Keratinocyte (primary cell): ENCODE data around the gene TNP1. TPM values are rescaled to one million over a fixed set of nuclear protein-coding genes. Genes with fewer than 3 reads are reported as not detected.

Source experiments
- DNase-seq: peaks from one replicate; pipeline ENCODE4 v3.0.0-alpha.2; 2011; ENCODE audit warnings: low read depth, missing footprints, low spot score
- FAIRE-seq: peaks from 2 replicates; lab custom pipeline; 2011; peaks lifted over from hg19 to GRCh38; lab: Jason Lieb, UNC
- H2AFZ ChIP-seq: 2 replicates; pipeline ENCODE4 v1.6.0; 2012; ENCODE audit warnings: low read length, control low read depth, inconsistent platforms; ENCODE audit not compliant: control insufficient read depth
- H3K27ac ChIP-seq: 2 replicates; pipeline ENCODE4 v1.5.1; 2011; ENCODE audit warnings: low read length; ENCODE audit not compliant: control insufficient read depth, insufficient read depth
- H3K27me3 ChIP-seq: 3 replicates; pipeline ENCODE4 v1.6.0; 2011; ENCODE audit warnings: low read length; ENCODE audit not compliant: control insufficient read depth, insufficient read depth; ENCODE audit errors: extremely low read depth
- H3K36me3 ChIP-seq, 2 experiments: 2 replicates in 1 of 2; 3 replicates in 1 of 2; pipeline ENCODE4 v1.5.1; 2011; ENCODE audit warnings: low read length in 2 of 2, mild to moderate bottlenecking in 1 of 2; ENCODE audit not compliant: control insufficient read depth in 2 of 2, insufficient read depth in 2 of 2; ENCODE audit errors: extremely low read depth in 1 of 2
- H3K4me1 ChIP-seq: 3 replicates; pipeline ENCODE4 v1.5.1; 2011; ENCODE audit warnings: low read length; ENCODE audit not compliant: control insufficient read depth, insufficient read depth; ENCODE audit errors: extremely low read depth
- H3K4me2 ChIP-seq: 3 replicates; pipeline ENCODE4 v1.6.0; 2011; ENCODE audit warnings: low read depth, low read length; ENCODE audit not compliant: control insufficient read depth, insufficient read depth; ENCODE audit errors: extremely low read depth
- H3K4me3 ChIP-seq, 3 experiments: fragments of 200-600 bp in 1 of 3; sonication (generic) in 1 of 3; 2 replicates in 2 of 3; 3 replicates in 1 of 3; pipeline ENCODE4 v1.5.1; 2011 to 2016; ENCODE audit warnings: low read length in 3 of 3, mild to moderate bottlenecking in 3 of 3, control low read depth in 2 of 3, inconsistent platforms in 1 of 3, low read depth in 1 of 3, mixed read lengths in 1 of 3, mixed run types in 1 of 3, moderate library complexity in 1 of 3; ENCODE audit not compliant: control insufficient read depth in 2 of 3, insufficient read depth in 2 of 3; ENCODE audit errors: extremely low read depth in 1 of 3
- H3K79me2 ChIP-seq: 2 replicates; pipeline ENCODE4 v1.6.0; 2012; ENCODE audit warnings: low read length; ENCODE audit not compliant: control insufficient read depth, insufficient read depth
- H3K9ac ChIP-seq: 3 replicates; pipeline ENCODE4 v1.6.0; 2011; ENCODE audit warnings: low read length; ENCODE audit not compliant: control insufficient read depth, insufficient read depth; ENCODE audit errors: extremely low read depth
- H3K9me1 ChIP-seq: 3 replicates; pipeline ENCODE4 v1.6.0; 2011; ENCODE audit warnings: low read length; ENCODE audit not compliant: control insufficient read depth, insufficient read depth; ENCODE audit errors: extremely low read depth
- H3K9me3 ChIP-seq: 2 replicates; pipeline ENCODE4 v1.5.1; 2012; ENCODE audit warnings: low read depth, low read length; ENCODE audit not compliant: control insufficient read depth
- H4K20me1 ChIP-seq: 3 replicates; pipeline ENCODE4 v1.6.0; 2011; ENCODE audit warnings: low read length; ENCODE audit not compliant: control insufficient read depth, insufficient read depth; ENCODE audit errors: extremely low read depth
- EZH2 ChIP-seq: IDR thresholded peaks from one replicate; pipeline ENCODE4 v1.6.1; 2012; ENCODE audit warnings: inconsistent platforms, mild to moderate bottlenecking, low read length, moderate library complexity
- dilution Hi-C: fragments of 300-500 bp; cut with MboI; formaldehyde crosslinking; loops from one replicate; pipeline ENCODE4 v1.7.0; 2020; ENCODE audit warnings: low sequenced_read_pairs; ENCODE audit not compliant: extremely low pct_ligation_motif_present
- polyA plus RNA-seq, 5 experiments: library from polyadenylated mRNA; depleted of rRNA in 3 of 5; stranded (reverse) in 3 of 5; stranded (forward) in 1 of 5; unstranded in 1 of 5; fragments of >200 nt; gene quantifications; 1 replicate in 1 of 5; 2 replicates in 3 of 5; 3 replicates in 1 of 5; pipeline versions ENCODE4 v1.2.1 to v1.2.3, GENCODE V29; 2011 to 2012; ENCODE audit warnings: missing spikeins in 2 of 5, low read depth in 1 of 5, low replicate concordance in 1 of 5
- TF ChIP-seq, protein P1 (sequence below), 3 experiments: IDR thresholded peaks in 1 of 3; conservative IDR thresholded peaks in 1 of 3; optimal IDR thresholded peaks in 1 of 3; 2 replicates in 2 of 3; 3 replicates in 1 of 3; pipeline versions ENCODE3 to v1.5.1; 2011; ENCODE audit warnings: low read length in 3 of 3, mild to moderate bottlenecking in 3 of 3, moderate library complexity in 2 of 3, control low read depth in 1 of 3, inconsistent platforms in 1 of 3; ENCODE audit not compliant: insufficient read depth in 2 of 3; ENCODE audit errors: extremely low read depth in 1 of 3

Gene TNP1
- polyA plus RNA-seq, 1 donor (not counting 4 experiments of a cell fraction or from before 2014, with no cell fraction given), result not detected

DNA sequence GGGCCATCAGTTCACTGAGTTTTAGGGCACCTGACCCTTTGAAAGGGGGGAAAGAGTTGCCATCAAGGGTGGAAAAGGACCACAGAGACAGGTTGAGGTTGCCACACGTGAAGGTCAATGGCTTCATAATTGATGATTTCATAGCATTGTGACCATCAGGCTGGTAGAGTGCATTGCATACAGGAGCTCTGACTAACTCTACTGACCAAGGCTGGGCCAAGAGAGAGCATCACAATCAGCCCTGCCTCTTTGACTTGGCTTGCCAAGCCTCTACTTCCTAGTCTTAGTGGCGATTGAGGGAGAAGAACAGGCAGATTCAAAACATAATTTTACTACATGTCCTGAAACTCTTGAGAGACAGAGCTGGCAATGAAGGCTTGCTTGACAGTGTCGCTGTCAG is 5.8 kb upstream of the TNP1 start:
- no peaks in the 10 kb centered on the region for H3K9me1 ChIP-seq
- FAIRE-seq, result no peak
- no peak for DNase-seq
- H3K4me3 ChIP-seq, result no peak overlapping the region
- no peak overlapping the region for H3K9ac ChIP-seq
- H2AFZ ChIP-seq, result no peak overlapping the region
- no peaks in the 10 kb centered on the region for H4K20me1 ChIP-seq
- H3K79me2 ChIP-seq, result no peaks in the 10 kb centered on the region
- TF ChIP-seq EZH2, result no peak
- TF ChIP-seq, protein P1, sequence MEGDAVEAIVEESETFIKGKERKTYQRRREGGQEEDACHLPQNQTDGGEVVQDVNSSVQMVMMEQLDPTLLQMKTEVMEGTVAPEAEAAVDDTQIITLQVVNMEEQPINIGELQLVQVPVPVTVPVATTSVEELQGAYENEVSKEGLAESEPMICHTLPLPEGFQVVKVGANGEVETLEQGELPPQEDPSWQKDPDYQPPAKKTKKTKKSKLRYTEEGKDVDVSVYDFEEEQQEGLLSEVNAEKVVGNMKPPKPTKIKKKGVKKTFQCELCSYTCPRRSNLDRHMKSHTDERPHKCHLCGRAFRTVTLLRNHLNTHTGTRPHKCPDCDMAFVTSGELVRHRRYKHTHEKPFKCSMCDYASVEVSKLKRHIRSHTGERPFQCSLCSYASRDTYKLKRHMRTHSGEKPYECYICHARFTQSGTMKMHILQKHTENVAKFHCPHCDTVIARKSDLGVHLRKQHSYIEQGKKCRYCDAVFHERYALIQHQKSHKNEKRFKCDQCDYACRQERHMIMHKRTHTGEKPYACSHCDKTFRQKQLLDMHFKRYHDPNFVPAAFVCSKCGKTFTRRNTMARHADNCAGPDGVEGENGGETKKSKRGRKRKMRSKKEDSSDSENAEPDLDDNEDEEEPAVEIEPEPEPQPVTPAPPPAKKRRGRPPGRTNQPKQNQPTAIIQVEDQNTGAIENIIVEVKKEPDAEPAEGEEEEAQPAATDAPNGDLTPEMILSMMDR (optimal IDR thresholded peaks at IDR 0.05 in 1 of 3, IDR thresholded peaks at IDR 0.05 in 1 of 3, conservative IDR thresholded peaks at IDR 0.05 in 1 of 3; ENCODE audit: extremely low read depth in 1 of 3, insufficient read depth in 2 of 3, low read length in 3 of 3), result no peak
- H3K9me3 ChIP-seq, result no peaks in the 10 kb centered on the region
- no peaks in the 10 kb centered on the region for H3K36me3 ChIP-seq
- H3K4me1 ChIP-seq, result peaks cover 3% of the 10 kb centered on the region
- H3K4me2 ChIP-seq, result no peak overlapping the region
- peaks cover 8% of the 10 kb centered on the region for H3K27me3 ChIP-seq
- dilution Hi-C loops, result no loop called here
- no peak overlapping the region for H3K27ac ChIP-seq

DNA sequence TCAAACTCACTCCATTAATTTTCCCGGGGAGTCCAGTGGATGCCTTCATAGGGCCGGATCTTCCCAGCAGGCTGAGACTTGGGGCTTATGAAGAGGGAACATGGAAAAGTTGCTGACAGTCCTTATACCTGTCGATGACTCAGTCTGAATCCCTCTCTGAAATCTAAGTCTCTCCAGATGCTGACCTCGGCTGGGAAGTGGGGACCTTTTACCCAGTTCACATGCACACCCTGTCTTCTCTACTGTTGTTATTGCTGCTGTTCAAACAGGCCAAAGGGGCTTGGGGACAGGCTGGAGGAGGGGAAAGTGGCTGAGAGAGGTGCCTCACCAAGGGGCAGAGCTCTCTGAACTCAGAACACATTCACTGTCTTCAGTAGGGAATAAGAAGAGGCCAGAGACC is 4.1 kb upstream of the TNP1 start:
- Histone ChIP-seq H3K4me1 (peaks cover 3% of the 10 kb centered on the region), H3K36me3 (no peaks in the 10 kb centered on the region), H3K27ac (no peak overlapping the region), H3K9me3 (no peaks in the 10 kb centered on the region), H3K9me1 (no peaks in the 10 kb centered on the region), H3K4me3 (no peak overlapping the region), H4K20me1 (no peaks in the 10 kb centered on the region), H3K4me2 (no peak overlapping the region), H2AFZ (no peak overlapping the region), H3K9ac (no peak overlapping the region), H3K79me2 (no peaks in the 10 kb centered on the region), H3K27me3 (peaks cover 5% of the 10 kb centered on the region)
- DNase-seq, result no peak
- FAIRE-seq, result no peak
- TF ChIP-seq, protein P1 (optimal IDR thresholded peaks at IDR 0.05 in 1 of 3, IDR thresholded peaks at IDR 0.05 in 1 of 3, conservative IDR thresholded peaks at IDR 0.05 in 1 of 3; ENCODE audit: extremely low read depth in 1 of 3, insufficient read depth in 2 of 3, low read length in 3 of 3), result no peak
- no peak for TF ChIP-seq EZH2
- dilution Hi-C loops, result no loop called here
